Caco-2 (cell line): Measurements from ENCODE around the gene RNF175. TPM values are rescaled to one million over a fixed set of nuclear protein-coding genes. Genes with fewer than 3 reads are reported as not detected.

Experiments
- BruUV-seq: library from RNA; stranded (reverse); fragments of 400-500 nt; replicated peaks from 2 replicates; lab custom pipeline; 2021; lab: Mats Ljungman, UMichigan
- CTCF ChIA-PET: fragments of 300-600 bp; sonication (Branson Sonifier 250); formaldehyde crosslinking; loops from one replicate; lab custom pipeline; 2022; ENCODE audit warnings: antibody characterized with exemption; lab: Charles Lee
- POLR2A ChIA-PET: fragments of 300-600 bp; sonication (Branson Sonifier 250); formaldehyde crosslinking; loops from one replicate; lab custom pipeline; 2022; ENCODE audit warnings: antibody characterized with exemption; lab: Charles Lee
- DNase-seq, 2 experiments: peaks; one replicate each; pipeline versions ENCODE4 v3.0.0 to v3.0.0-alpha.2; 2020 to 2022
- H3K27me3 ChIP-seq: replicated peaks from 2 replicates; pipeline ENCODE4 v1.6.0; 2011; ENCODE audit warnings: low read length; ENCODE audit not compliant: control insufficient read depth, insufficient read depth
- H3K36me3 ChIP-seq: 2 replicates; pipeline ENCODE4 v1.5.1; 2011; ENCODE audit warnings: low read length; ENCODE audit not compliant: control insufficient read depth, insufficient read depth
- H3K4me1 ChIP-seq: fragments of 250-450 bp; sonication (Bioruptor Pico); 2 replicates; pipeline ENCODE4 v1.5.1; 2020; ENCODE audit warnings: mild to moderate bottlenecking
- H3K4me3 ChIP-seq: 2 replicates; pipeline ENCODE4 v1.5.1; 2011; ENCODE audit warnings: low read depth, mild to moderate bottlenecking, control low read depth, low read length
- H3K9me3 ChIP-seq: fragments of 250-450 bp; sonication (Bioruptor Pico); 2 replicates; pipeline ENCODE4 v1.5.1; 2020; ENCODE audit warnings: mild to moderate bottlenecking, moderate library complexity
- H3K27ac Mint-ChIP-seq: one replicate; pipeline ENCODE4 v1.8.0; 2022; ENCODE audit warnings: mixed read lengths; ENCODE audit not compliant: unreplicated experiment
- H3K27me3 Mint-ChIP-seq: one replicate; pipeline ENCODE4 v1.8.0; 2022; ENCODE audit warnings: mixed read lengths; ENCODE audit not compliant: insufficient read depth, unreplicated experiment
- H3K36me3 Mint-ChIP-seq: one replicate; pipeline ENCODE4 v1.8.0; 2022; ENCODE audit warnings: mild to moderate bottlenecking, mixed read lengths; ENCODE audit not compliant: insufficient read depth, unreplicated experiment
- H3K4me1 Mint-ChIP-seq: one replicate; pipeline ENCODE4 v1.8.0; 2022; ENCODE audit warnings: low read depth, mixed read lengths; ENCODE audit not compliant: unreplicated experiment
- H3K4me3 Mint-ChIP-seq: one replicate; pipeline ENCODE4 v1.8.0; 2022; ENCODE audit warnings: mild to moderate bottlenecking, moderate library complexity, mixed read lengths; ENCODE audit not compliant: unreplicated experiment
- H3K9me3 Mint-ChIP-seq: one replicate; pipeline ENCODE4 v1.8.0; 2022; ENCODE audit warnings: mixed read lengths; ENCODE audit not compliant: unreplicated experiment
- CTCF ChIP-seq, 2 experiments: fragments of 200-600 bp in 1 of 2; IDR thresholded peaks; 1 replicate in 1 of 2; 2 replicates in 1 of 2; pipeline versions ENCODE4 v1.5.1 to v1.8.0; 2011 to 2022; ENCODE audit warnings: antibody characterized with exemption in 1 of 2, control low read depth in 1 of 2, inconsistent platforms in 1 of 2, low read depth in 1 of 2, low read length in 1 of 2, mild to moderate bottlenecking in 1 of 2, moderate library complexity in 1 of 2; ENCODE audit not compliant: insufficient read depth in 1 of 2, severe bottlenecking in 1 of 2, unreplicated experiment in 1 of 2
- intact Hi-C: fragments of 100-400 bp; cut with micrococcal nuclease; formaldehyde crosslinking; loops from one replicate; pipeline ENCODE4 v1.10.0; 2022; ENCODE audit not compliant: unreplicated experiment
- total RNA-seq: library from RNA; stranded (reverse); gene quantifications from 2 replicates; pipeline ENCODE4 v1.2.3, GENCODE V29; 2022

The RNF175 gene
- total RNA-seq, 1 experiment from 2014 or later, result not detected

- Mint-ChIP-seq H3K36me3 (no peaks in the 10 kb centered on the region), H3K27me3 (no peaks in the 10 kb centered on the region), H3K4me3 (no peak overlapping the region), H3K9me3 (no peaks in the 10 kb centered on the region), H3K4me1 (no peaks in the 10 kb centered on the region), H3K27ac (no peak overlapping the region)
- ChIA-PET CTCF (no interaction called here), POLR2A (no interaction called here)
- H3K4me3 ChIP-seq, result no peak overlapping the region
- TF ChIP-seq CTCF (IDR thresholded peaks at IDR 0.05; ENCODE audit: insufficient read depth in 1 of 2, low read depth in 1 of 2, low read length in 1 of 2, severe bottlenecking in 1 of 2, unreplicated experiment in 1 of 2), result no peak
- DNase-seq, result no peak
- H3K9me3 ChIP-seq, result no peaks in the 10 kb centered on the region
- no peaks in the 10 kb centered on the region for H3K4me1 ChIP-seq
- no peaks in the 10 kb centered on the region for H3K36me3 ChIP-seq
- BruUV-seq, result no TSS peak
- H3K27me3 ChIP-seq, result no peaks in the 10 kb centered on the region
- intact Hi-C loops, result no loop called here
Measured at GRCh38 chr4:153704522-153704921, 55.3 kb downstream of the RNF175 start.

GRCh38 chr4:153684971-153685371 is 74.9 kb downstream of the RNF175 start:
- no peaks in the 10 kb centered on the region for H3K36me3 ChIP-seq
- H3K36me3 Mint-ChIP-seq, result peaks cover 4% of the 10 kb centered on the region
- peaks cover 25% of the 10 kb centered on the region for H3K9me3 ChIP-seq
- peak overlapping the region; percentile 77 for H3K4me3 Mint-ChIP-seq
- peaks cover 8% of the 10 kb centered on the region for H3K4me1 Mint-ChIP-seq
- H3K4me3 ChIP-seq, result peak overlapping the region; percentile 49
- no peaks in the 10 kb centered on the region for H3K27me3 ChIP-seq
- H3K27me3 Mint-ChIP-seq, result no peaks in the 10 kb centered on the region
- no peak for TF ChIP-seq CTCF (IDR thresholded peaks at IDR 0.05; ENCODE audit: insufficient read depth in 1 of 2, low read depth in 1 of 2, low read length in 1 of 2, severe bottlenecking in 1 of 2, unreplicated experiment in 1 of 2)
- H3K4me1 ChIP-seq, result no peaks in the 10 kb centered on the region
- BruUV-seq, result no TSS peak
- intact Hi-C loops, result loop anchor here (2.0 kb wide), 1 partner anchor 66 kb away; no protein-coding TSS in a partner anchor
- peaks cover 16% of the 10 kb centered on the region for H3K9me3 Mint-ChIP-seq
- DNase-seq, result no peak
- H3K27ac Mint-ChIP-seq, result no peak overlapping the region
- POLR2A ChIA-PET, result no interaction called here
- CTCF ChIA-PET, result interaction anchor here (2.0 kb wide), 1 partner anchor 65 kb away, joined by 5 read pairs; no protein-coding TSS in a partner anchor

GRCh38 chr4:153684182-153684970 is 75.4 kb downstream of the RNF175 start, which contains the start of gene TLR2:
TLR2 (plus strand) TSS chr4:153684280; CDS start chr4:153702908, 18,628 bp downstream.
- CTCF ChIA-PET, result interaction anchor here (2.0 kb wide), 1 partner anchor 66 kb away, joined by 5 read pairs; no protein-coding TSS in a partner anchor
- no peak within 1 kb of the TSS for H3K27ac Mint-ChIP-seq
- TF ChIP-seq CTCF (IDR thresholded peaks at IDR 0.05; ENCODE audit: insufficient read depth in 1 of 2, low read depth in 1 of 2, low read length in 1 of 2, severe bottlenecking in 1 of 2, unreplicated experiment in 1 of 2), result peak in 1 of 2 experiments; percentile 7

More at GRCh38 chr4:153684182-153684970, 75.4 kb downstream of the RNF175 start, which contains the start of gene TLR2:
- Mint-ChIP-seq H3K4me1 (peaks cover 8% of the 10 kb centered on the region), H3K27me3 (no peaks in the 10 kb centered on the region), H3K4me3 (peak within 1 kb of the TSS; percentile 77), H3K36me3 (peaks cover 4% of the 10 kb centered on the region), H3K9me3 (peaks cover 10% of the 10 kb centered on the region)
- intact Hi-C loops, result loop anchor here (2.0 kb wide), 1 partner anchor 66 kb away; no protein-coding TSS in a partner anchor
- no TSS peak for BruUV-seq
- H3K4me3 ChIP-seq, result peak within 1 kb of the TSS; percentile 49
- no peaks in the 10 kb centered on the region for H3K36me3 ChIP-seq
- no peaks in the 10 kb centered on the region for H3K4me1 ChIP-seq
- peaks cover 25% of the 10 kb centered on the region for H3K9me3 ChIP-seq
- POLR2A ChIA-PET, result no interaction called here
- peak; percentile 68 to 72 for DNase-seq
- no peaks in the 10 kb centered on the region for H3K27me3 ChIP-seq
